ENCODE data around the gene EYA2. TPM values are rescaled to one million over a fixed set of nuclear protein-coding genes. Genes with fewer than 3 reads are reported as not detected.

EYA2 gene
- polyA plus RNA-seq, 1 donor (not counting 4 experiments of a cell fraction or from before 2014, with no cell fraction given): not detected

DNA sequence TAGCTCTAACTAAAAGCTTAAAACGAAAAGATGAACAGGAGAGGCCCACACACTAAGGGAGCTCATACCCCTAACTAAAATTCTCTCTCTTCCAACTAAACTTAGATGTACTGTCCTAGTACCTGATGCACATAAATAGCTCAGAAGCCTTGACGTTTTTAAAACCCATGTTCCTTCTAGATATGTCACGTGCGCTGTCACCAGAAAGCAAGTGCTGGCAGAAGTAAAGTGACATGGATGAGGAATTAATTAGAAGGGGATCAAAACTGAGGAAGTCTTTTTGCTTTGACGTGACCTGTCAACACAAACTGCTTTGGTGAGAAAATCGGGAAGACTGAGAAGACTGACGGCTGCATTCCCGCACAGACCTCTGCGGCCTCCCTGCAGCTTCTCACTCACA lies 319.3 kb downstream of the EYA2 start:
- FAIRE-seq (no peak), DNase-seq (ENCODE audit: low read depth, low spot score) (no peak)
- H2AFZ ChIP-seq (ENCODE audit: control insufficient read depth, low read length): no peak overlapping the region
- peaks cover 7% of the 10 kb centered on the region for H4K20me1 ChIP-seq (ENCODE audit: control insufficient read depth, extremely low read depth, insufficient read depth, low read length)
- H3K27ac ChIP-seq (ENCODE audit: control insufficient read depth, insufficient read depth, low read length): no peak overlapping the region
- peaks cover 17% of the 10 kb centered on the region for H3K79me2 ChIP-seq (ENCODE audit: control insufficient read depth, insufficient read depth, low read length)
- TF ChIP-seq, protein P1, sequence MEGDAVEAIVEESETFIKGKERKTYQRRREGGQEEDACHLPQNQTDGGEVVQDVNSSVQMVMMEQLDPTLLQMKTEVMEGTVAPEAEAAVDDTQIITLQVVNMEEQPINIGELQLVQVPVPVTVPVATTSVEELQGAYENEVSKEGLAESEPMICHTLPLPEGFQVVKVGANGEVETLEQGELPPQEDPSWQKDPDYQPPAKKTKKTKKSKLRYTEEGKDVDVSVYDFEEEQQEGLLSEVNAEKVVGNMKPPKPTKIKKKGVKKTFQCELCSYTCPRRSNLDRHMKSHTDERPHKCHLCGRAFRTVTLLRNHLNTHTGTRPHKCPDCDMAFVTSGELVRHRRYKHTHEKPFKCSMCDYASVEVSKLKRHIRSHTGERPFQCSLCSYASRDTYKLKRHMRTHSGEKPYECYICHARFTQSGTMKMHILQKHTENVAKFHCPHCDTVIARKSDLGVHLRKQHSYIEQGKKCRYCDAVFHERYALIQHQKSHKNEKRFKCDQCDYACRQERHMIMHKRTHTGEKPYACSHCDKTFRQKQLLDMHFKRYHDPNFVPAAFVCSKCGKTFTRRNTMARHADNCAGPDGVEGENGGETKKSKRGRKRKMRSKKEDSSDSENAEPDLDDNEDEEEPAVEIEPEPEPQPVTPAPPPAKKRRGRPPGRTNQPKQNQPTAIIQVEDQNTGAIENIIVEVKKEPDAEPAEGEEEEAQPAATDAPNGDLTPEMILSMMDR (optimal IDR thresholded peaks at IDR 0.05 in 1 of 3, IDR thresholded peaks at IDR 0.05 in 1 of 3, conservative IDR thresholded peaks at IDR 0.05 in 1 of 3; ENCODE audit: extremely low read depth in 1 of 3, insufficient read depth in 2 of 3, low read length in 3 of 3): no peak
- no peak for TF ChIP-seq EZH2 (IDR thresholded peaks at IDR 0.05; ENCODE audit: low read length)
- H3K4me3 ChIP-seq (ENCODE audit: control insufficient read depth in 2 of 3, extremely low read depth in 1 of 3, insufficient read depth in 2 of 3, low read depth in 1 of 3, low read length in 3 of 3): no peak overlapping the region
- peaks cover 54 to 61% of the 10 kb centered on the region in 2 experiments for H3K36me3 ChIP-seq (ENCODE audit: control insufficient read depth in 2 of 2, extremely low read depth in 1 of 2, insufficient read depth in 2 of 2, low read length in 2 of 2)
- no peak overlapping the region for H3K9ac ChIP-seq (ENCODE audit: control insufficient read depth, extremely low read depth, insufficient read depth, low read length)
- H3K4me1 ChIP-seq (ENCODE audit: control insufficient read depth, extremely low read depth, insufficient read depth, low read length): no peaks in the 10 kb centered on the region
- no peak overlapping the region for H3K4me2 ChIP-seq (ENCODE audit: control insufficient read depth, extremely low read depth, insufficient read depth, low read depth, low read length)
- no peaks in the 10 kb centered on the region for H3K9me1 ChIP-seq (ENCODE audit: control insufficient read depth, extremely low read depth, insufficient read depth, low read length)
- no peaks in the 10 kb centered on the region for H3K27me3 ChIP-seq (ENCODE audit: control insufficient read depth, extremely low read depth, insufficient read depth, low read length)
- dilution Hi-C loops (cut with MboI; ENCODE audit: extremely low pct_ligation_motif_present, low sequenced_read_pairs): no loop called here
- no peaks in the 10 kb centered on the region for H3K9me3 ChIP-seq (ENCODE audit: control insufficient read depth, low read depth, low read length)

DNA sequence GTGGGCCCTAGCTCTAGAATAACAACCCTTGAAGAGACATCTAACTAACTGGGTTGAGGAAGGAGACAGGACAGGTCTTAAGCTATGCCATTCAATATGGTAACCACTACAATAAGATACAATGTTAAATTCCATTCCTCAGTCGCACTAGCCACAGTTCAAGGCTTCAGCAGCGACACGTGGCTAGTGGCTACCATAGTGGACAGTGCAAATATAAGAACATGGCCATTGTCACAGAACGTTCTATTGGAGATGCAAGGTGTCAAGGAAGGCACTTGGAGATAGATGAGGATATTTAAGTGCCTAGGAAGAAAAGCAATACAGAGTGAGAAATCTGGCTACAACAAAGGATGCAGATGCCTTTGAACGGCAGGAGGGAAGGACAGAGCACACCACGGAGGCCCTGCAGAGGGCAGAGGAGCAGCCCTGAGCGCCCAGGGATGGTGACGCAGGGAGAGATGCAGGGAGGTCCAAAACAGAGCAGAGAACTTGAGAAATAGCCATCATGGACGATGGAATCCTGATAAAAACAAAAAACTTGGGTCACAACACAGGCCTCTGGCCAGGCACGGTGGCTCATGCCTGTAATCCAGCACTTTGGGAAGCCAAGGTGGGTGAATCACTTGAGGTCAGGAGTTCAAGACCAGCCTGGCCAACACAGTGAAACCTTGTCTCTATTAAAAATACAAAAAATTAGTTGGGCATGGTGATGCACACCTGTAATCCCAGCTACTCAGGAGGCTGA lies 321.2 kb downstream of the EYA2 start:
- FAIRE-seq (no peak), DNase-seq (ENCODE audit: low read depth, low spot score) (no peak)
- Histone ChIP-seq H3K79me2 (ENCODE audit: control insufficient read depth, insufficient read depth, low read length) (peaks cover 19% of the 10 kb centered on the region), H3K4me3 (ENCODE audit: control insufficient read depth in 2 of 3, extremely low read depth in 1 of 3, insufficient read depth in 2 of 3, low read depth in 1 of 3, low read length in 3 of 3) (no peak overlapping the region), H4K20me1 (ENCODE audit: control insufficient read depth, extremely low read depth, insufficient read depth, low read length) (peaks cover 7% of the 10 kb centered on the region), H3K4me1 (ENCODE audit: control insufficient read depth, extremely low read depth, insufficient read depth, low read length) (no peaks in the 10 kb centered on the region), H3K36me3 (ENCODE audit: control insufficient read depth in 2 of 2, extremely low read depth in 1 of 2, insufficient read depth in 2 of 2, low read length in 2 of 2) (peaks cover 54 to 63% of the 10 kb centered on the region in 2 experiments), H3K9me3 (ENCODE audit: control insufficient read depth, low read depth, low read length) (no peaks in the 10 kb centered on the region), H3K4me2 (ENCODE audit: control insufficient read depth, extremely low read depth, insufficient read depth, low read depth, low read length) (no peak overlapping the region), H3K27ac (ENCODE audit: control insufficient read depth, insufficient read depth, low read length) (no peak overlapping the region), H3K9me1 (ENCODE audit: control insufficient read depth, extremely low read depth, insufficient read depth, low read length) (no peaks in the 10 kb centered on the region), H3K27me3 (ENCODE audit: control insufficient read depth, extremely low read depth, insufficient read depth, low read length) (no peaks in the 10 kb centered on the region), H2AFZ (ENCODE audit: control insufficient read depth, low read length) (no peak overlapping the region), H3K9ac (ENCODE audit: control insufficient read depth, extremely low read depth, insufficient read depth, low read length) (no peak overlapping the region)
- TF ChIP-seq EZH2 (IDR thresholded peaks at IDR 0.05; ENCODE audit: low read length): no peak
- TF ChIP-seq, protein P1 (optimal IDR thresholded peaks at IDR 0.05 in 1 of 3, IDR thresholded peaks at IDR 0.05 in 1 of 3, conservative IDR thresholded peaks at IDR 0.05 in 1 of 3; ENCODE audit: extremely low read depth in 1 of 3, insufficient read depth in 2 of 3, low read length in 3 of 3): no peak
- dilution Hi-C loops (cut with MboI; ENCODE audit: extremely low pct_ligation_motif_present, low sequenced_read_pairs): no loop called here
